CD8-positive, alpha-beta memory T cell (primary cell): ENCODE measurements around the gene GULP1. TPM values are rescaled to one million over a fixed set of nuclear protein-coding genes. Genes with fewer than 3 reads are reported as not detected.

ENCODE experiments used
- CTCF ChIA-PET: fragments of 350-600 bp; sonication (Branson Sonifier 250); formaldehyde crosslinking; loops from one replicate; lab custom pipeline; 2021; ENCODE audit warnings: antibody characterized with exemption; lab: Charles Lee
- POLR2A ChIA-PET: fragments of 350-600 bp; sonication (Branson Sonifier 250); formaldehyde crosslinking; loops from one replicate; lab custom pipeline; 2021; ENCODE audit warnings: antibody characterized with exemption; lab: Charles Lee
- DNase-seq, 5 donors: peaks; one replicate each; pipeline versions ENCODE4 v3.0.0 to v3.0.0-alpha.2; 2020 to 2022; ENCODE audit warnings: mixed read lengths in 1 of 5
- H3K27ac ChIP-seq: one replicate; pipeline ENCODE4 v1.7.0; 2013; ENCODE audit warnings: low read depth, mild to moderate bottlenecking, low read length, moderate library complexity
- H3K27me3 ChIP-seq: 2 replicates; pipeline ENCODE4 v1.7.0; 2013; ENCODE audit warnings: low read length, mild to moderate bottlenecking; ENCODE audit not compliant: insufficient read depth, poor library complexity, severe bottlenecking
- H3K36me3 ChIP-seq: 2 replicates; pipeline ENCODE4 v1.7.0; 2013; ENCODE audit warnings: mild to moderate bottlenecking, low read length, moderate library complexity; ENCODE audit not compliant: insufficient read depth
- H3K4me1 ChIP-seq: 2 replicates; pipeline ENCODE4 v1.7.0; 2013; ENCODE audit warnings: mild to moderate bottlenecking, low read length, moderate library complexity; ENCODE audit not compliant: insufficient read depth
- H3K4me3 ChIP-seq: 2 replicates; pipeline ENCODE4 v1.7.0; 2013; ENCODE audit warnings: mild to moderate bottlenecking, low read length
- H3K9me3 ChIP-seq: 2 replicates; pipeline ENCODE4 v1.7.0; 2013; ENCODE audit warnings: mild to moderate bottlenecking, low read length
- H3K27ac Mint-ChIP-seq, 8 donors: one replicate each; pipeline ENCODE4 v1.8.0; 2020 to 2021; ENCODE audit warnings: mixed read lengths in 8 of 8, mild to moderate bottlenecking in 6 of 8, inconsistent platforms in 3 of 8, moderate library complexity in 3 of 8
- H3K27me3 Mint-ChIP-seq, 2 donors: one replicate each; pipeline ENCODE4 v1.8.0; 2020 to 2021; ENCODE audit warnings: mixed read lengths in 2 of 2, mild to moderate bottlenecking in 1 of 2, moderate library complexity in 1 of 2
- H3K36me3 Mint-ChIP-seq, 3 donors: one replicate each; pipeline ENCODE4 v1.8.0; 2020 to 2021; ENCODE audit warnings: mixed read lengths in 3 of 3, inconsistent platforms in 1 of 3, mild to moderate bottlenecking in 1 of 3
- H3K4me1 Mint-ChIP-seq, 3 donors: one replicate each; pipeline ENCODE4 v1.8.0; 2020 to 2021; ENCODE audit warnings: mixed read lengths in 3 of 3, inconsistent platforms in 1 of 3, mild to moderate bottlenecking in 1 of 3
- H3K4me3 Mint-ChIP-seq, 7 donors: one replicate each; pipeline ENCODE4 v1.8.0; 2020 to 2021; ENCODE audit warnings: mixed read lengths in 7 of 7, mild to moderate bottlenecking in 6 of 7, moderate library complexity in 4 of 7, inconsistent platforms in 2 of 7
- H3K9me3 Mint-ChIP-seq, 5 donors: one replicate each; pipeline ENCODE4 v1.8.0; 2020 to 2022; ENCODE audit warnings: mixed read lengths in 5 of 5, mild to moderate bottlenecking in 3 of 5, moderate library complexity in 2 of 5, inconsistent platforms in 1 of 5
- polyA plus RNA-seq: library from polyadenylated mRNA; unstranded; fragments of 300-500 nt; fragmentation: Illumina TruSeq; gene quantifications from one replicate; pipeline ENCODE4 v1.2.3, GENCODE V29; 2021
- total RNA-seq, 2 experiments: library from RNA; stranded (reverse); gene quantifications; one replicate each; pipeline ENCODE4 v1.2.3, GENCODE V29; 2021

Gene GULP1
- total and polyA plus RNA-seq, 3 experiments from 2014 or later = not detected

DNA sequence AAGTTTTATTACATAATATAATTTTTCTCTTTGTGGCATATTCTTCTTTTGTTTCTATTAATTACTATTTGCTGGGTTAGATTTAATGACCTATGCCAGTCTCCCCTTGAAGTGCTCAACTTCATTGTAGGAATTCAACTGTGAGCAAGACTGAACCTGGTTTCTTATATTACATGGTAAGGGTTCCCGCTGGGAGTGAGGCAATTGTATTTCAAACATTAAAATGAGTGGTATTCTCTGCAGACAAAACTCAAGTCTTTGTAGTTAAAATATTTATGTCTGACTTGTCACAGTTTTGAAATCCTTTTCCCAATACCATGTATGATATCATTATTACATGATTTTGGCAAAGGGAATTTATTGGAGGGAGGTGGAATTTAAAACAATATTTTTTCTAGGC is 278.7 kb downstream of the GULP1 start:
- ChIA-PET CTCF (no interaction called here), POLR2A (no interaction called here)
- H3K4me3 Mint-ChIP-seq = no peak overlapping the region
- DNase-seq = no peak
- no peaks in the 10 kb centered on the region for H3K36me3 Mint-ChIP-seq
- H3K27me3 Mint-ChIP-seq = no peaks in the 10 kb centered on the region
- H3K4me3 ChIP-seq = no peak overlapping the region
- no peaks in the 10 kb centered on the region for H3K4me1 ChIP-seq
- H3K36me3 ChIP-seq = no peaks in the 10 kb centered on the region
- no peaks in the 10 kb centered on the region for H3K9me3 ChIP-seq
- H3K27ac ChIP-seq = no peak overlapping the region
- peaks cover 0 to 14% (median 0%) of the 10 kb centered on the region in 5 donors for H3K9me3 Mint-ChIP-seq
- H3K4me1 Mint-ChIP-seq = no peaks in the 10 kb centered on the region
- no peak overlapping the region for H3K27ac Mint-ChIP-seq
- H3K27me3 ChIP-seq = no peaks in the 10 kb centered on the region

DNA sequence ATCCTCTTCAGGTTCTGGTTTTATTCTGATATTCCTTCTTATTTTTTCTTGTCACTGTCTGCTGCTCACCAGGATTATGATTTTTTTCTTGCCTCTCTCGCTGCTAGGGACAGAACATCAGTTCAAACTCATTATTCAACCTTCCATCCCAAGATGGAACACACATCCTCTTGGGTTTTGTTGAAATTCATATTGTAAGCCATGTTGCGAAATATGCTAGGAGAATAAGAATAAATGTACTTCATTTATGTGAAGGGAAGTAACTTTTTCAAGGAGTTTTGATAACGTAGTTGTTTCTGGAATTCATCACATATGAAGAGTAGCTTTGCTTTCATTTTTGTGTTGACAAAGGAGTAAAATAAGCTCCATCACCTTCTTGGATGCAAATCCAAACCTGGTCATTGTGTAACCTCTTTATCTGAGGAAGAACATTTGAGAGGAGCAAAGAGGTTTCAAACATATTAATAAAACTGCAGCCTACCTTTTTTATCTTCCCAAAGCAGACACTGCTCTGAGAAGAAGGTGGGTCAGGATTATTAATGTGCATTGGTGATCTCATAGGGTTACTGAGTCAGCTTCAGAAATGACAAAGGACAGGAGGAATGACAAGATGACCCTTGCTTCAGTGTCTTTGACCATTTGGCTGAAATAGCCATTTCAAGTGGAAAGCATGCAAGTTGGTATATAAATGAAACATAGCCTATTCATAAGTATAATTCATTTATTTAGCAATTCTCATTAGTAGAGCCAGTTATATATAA is 280.0 kb downstream of the GULP1 start:
- DNase-seq = no peak
- H3K36me3 Mint-ChIP-seq = no peaks in the 10 kb centered on the region
- H3K36me3 ChIP-seq = no peaks in the 10 kb centered on the region
- peaks cover 0 to 10% (median 0%) of the 10 kb centered on the region in 5 donors for H3K9me3 Mint-ChIP-seq
- H3K27me3 ChIP-seq = no peaks in the 10 kb centered on the region
- H3K4me1 ChIP-seq = no peaks in the 10 kb centered on the region
- no peaks in the 10 kb centered on the region for H3K9me3 ChIP-seq
- POLR2A ChIA-PET = no interaction called here
- no peaks in the 10 kb centered on the region for H3K27me3 Mint-ChIP-seq
- no peak overlapping the region for H3K27ac ChIP-seq
- CTCF ChIA-PET = no interaction called here
- no peak overlapping the region for H3K4me3 Mint-ChIP-seq
- H3K27ac Mint-ChIP-seq = no peak overlapping the region
- H3K4me3 ChIP-seq = no peak overlapping the region
- no peaks in the 10 kb centered on the region for H3K4me1 Mint-ChIP-seq

DNA sequence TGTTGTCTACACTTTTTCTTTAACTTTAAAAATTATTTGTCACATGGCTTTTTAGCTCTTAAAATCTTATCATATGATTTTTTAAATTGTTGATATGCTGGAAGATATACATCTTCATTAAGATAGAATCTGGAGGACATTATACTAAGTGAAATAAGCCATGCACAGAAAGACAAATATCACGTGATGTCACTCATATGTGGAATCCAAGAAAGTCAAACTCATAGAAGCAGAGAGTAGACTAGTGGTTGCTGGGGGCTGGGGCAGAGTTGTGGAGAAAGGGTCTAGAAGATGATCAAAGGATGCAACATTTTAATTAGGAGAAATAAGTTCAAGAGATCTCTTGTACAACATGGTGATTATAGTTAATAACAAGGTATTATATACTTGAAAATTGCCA is 280.9 kb downstream of the GULP1 start:
- Mint-ChIP-seq H3K4me1 (no peaks in the 10 kb centered on the region), H3K9me3 (peaks cover 0 to 10% (median 0%) of the 10 kb centered on the region in 5 donors), H3K27ac (no peak overlapping the region), H3K4me3 (no peak overlapping the region), H3K27me3 (no peaks in the 10 kb centered on the region), H3K36me3 (no peaks in the 10 kb centered on the region)
- no peaks in the 10 kb centered on the region for H3K27me3 ChIP-seq
- no peaks in the 10 kb centered on the region for H3K4me1 ChIP-seq
- POLR2A ChIA-PET = no interaction called here
- H3K9me3 ChIP-seq = no peaks in the 10 kb centered on the region
- no peaks in the 10 kb centered on the region for H3K36me3 ChIP-seq
- CTCF ChIA-PET = no interaction called here
- H3K4me3 ChIP-seq = no peak overlapping the region
- no peak overlapping the region for H3K27ac ChIP-seq
- no peak for DNase-seq

DNA sequence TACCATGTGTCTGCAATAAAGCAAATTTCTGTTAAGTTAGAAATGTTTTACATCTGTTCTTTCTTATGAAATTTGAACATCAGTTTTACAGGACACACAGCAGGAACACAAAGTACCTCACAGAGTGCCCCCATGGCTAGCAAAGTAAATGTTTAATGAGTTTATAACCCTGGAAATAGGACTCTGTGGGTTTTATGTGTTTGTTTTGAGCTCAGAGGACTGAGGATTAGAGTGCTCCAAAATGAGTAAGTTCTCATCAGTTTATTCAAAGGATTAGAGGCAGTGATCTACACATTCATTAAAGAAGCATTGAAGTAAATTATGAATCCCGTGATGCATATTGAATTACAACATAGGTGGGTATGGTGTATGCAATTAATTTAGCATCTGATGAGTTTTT is 281.8 kb downstream of the GULP1 start:
- no peak for DNase-seq
- H3K27ac Mint-ChIP-seq = no peak overlapping the region
- no peak overlapping the region for H3K27ac ChIP-seq
- H3K9me3 Mint-ChIP-seq = peaks cover 0 to 6% (median 0%) of the 10 kb centered on the region in 5 donors
- H3K4me1 Mint-ChIP-seq = no peaks in the 10 kb centered on the region
- H3K9me3 ChIP-seq = no peaks in the 10 kb centered on the region
- POLR2A ChIA-PET = no interaction called here
- no peaks in the 10 kb centered on the region for H3K27me3 ChIP-seq
- no peaks in the 10 kb centered on the region for H3K36me3 Mint-ChIP-seq
- no peaks in the 10 kb centered on the region for H3K27me3 Mint-ChIP-seq
- CTCF ChIA-PET = no interaction called here
- H3K4me1 ChIP-seq = no peaks in the 10 kb centered on the region
- H3K4me3 Mint-ChIP-seq = no peak overlapping the region
- no peaks in the 10 kb centered on the region for H3K36me3 ChIP-seq
- H3K4me3 ChIP-seq = no peak overlapping the region

DNA sequence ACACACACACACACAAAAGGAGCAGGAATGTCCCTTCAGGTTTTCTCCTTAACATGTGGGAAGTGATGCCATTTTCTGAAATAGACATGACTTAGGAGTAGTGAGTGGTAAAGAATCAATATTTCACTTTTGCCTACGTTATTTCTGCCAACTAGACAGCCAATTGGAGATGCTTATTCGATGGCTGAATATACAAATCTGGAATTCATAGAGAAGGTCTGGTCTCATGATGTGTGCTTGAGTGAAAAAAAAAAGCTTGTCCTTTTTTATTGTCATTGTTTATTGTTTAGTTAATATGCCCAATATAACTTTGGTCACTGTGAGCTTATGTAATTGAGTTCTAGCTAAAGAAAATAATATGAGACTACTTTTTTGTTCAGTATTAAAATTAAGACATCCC is 284.3 kb downstream of the GULP1 start:
- CTCF ChIA-PET = no interaction called here

DNA sequence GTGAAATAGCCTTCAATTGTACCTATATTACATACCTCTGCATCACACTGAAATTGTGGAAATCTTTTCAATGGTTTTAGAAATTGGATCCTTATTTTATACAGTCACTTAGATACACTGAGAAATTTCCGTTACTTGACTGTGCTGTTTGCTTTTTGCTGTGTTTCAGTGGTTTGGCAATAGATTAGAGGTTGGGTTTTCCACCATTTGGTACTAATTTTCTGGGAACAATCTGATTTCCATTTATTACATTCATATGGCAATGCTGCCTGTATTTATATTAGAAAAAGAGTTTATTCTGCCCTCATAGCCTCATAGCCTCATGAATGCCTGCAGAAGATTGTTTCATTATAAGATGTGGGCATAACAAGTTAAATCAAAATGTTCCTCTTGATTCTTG is 285.0 kb downstream of the GULP1 start:
- Mint-ChIP-seq H3K27ac (no peak overlapping the region), H3K4me3 (no peak overlapping the region), H3K4me1 (no peaks in the 10 kb centered on the region), H3K9me3 (peaks cover 0 to 8% (median 0%) of the 10 kb centered on the region in 5 donors), H3K27me3 (no peaks in the 10 kb centered on the region), H3K36me3 (no peaks in the 10 kb centered on the region)
- POLR2A ChIA-PET = no interaction called here
- CTCF ChIA-PET = no interaction called here
- Histone ChIP-seq H3K4me1 (no peaks in the 10 kb centered on the region), H3K27me3 (no peaks in the 10 kb centered on the region), H3K4me3 (no peak overlapping the region), H3K9me3 (no peaks in the 10 kb centered on the region), H3K36me3 (no peaks in the 10 kb centered on the region), H3K27ac (no peak overlapping the region)
- DNase-seq = no peak

More for the DNA sequence above, 284.3 kb downstream of the GULP1 start:
- Histone ChIP-seq H3K27ac (no peak overlapping the region), H3K9me3 (no peaks in the 10 kb centered on the region), H3K27me3 (no peaks in the 10 kb centered on the region), H3K36me3 (no peaks in the 10 kb centered on the region), H3K4me1 (no peaks in the 10 kb centered on the region), H3K4me3 (no peak overlapping the region)
- Mint-ChIP-seq H3K4me1 (no peaks in the 10 kb centered on the region), H3K4me3 (no peak overlapping the region), H3K27me3 (no peaks in the 10 kb centered on the region), H3K27ac (no peak overlapping the region), H3K36me3 (no peaks in the 10 kb centered on the region), H3K9me3 (peaks cover 0 to 4% (median 0%) of the 10 kb centered on the region in 5 donors)
- POLR2A ChIA-PET = no interaction called here
- DNase-seq = no peak

DNA sequence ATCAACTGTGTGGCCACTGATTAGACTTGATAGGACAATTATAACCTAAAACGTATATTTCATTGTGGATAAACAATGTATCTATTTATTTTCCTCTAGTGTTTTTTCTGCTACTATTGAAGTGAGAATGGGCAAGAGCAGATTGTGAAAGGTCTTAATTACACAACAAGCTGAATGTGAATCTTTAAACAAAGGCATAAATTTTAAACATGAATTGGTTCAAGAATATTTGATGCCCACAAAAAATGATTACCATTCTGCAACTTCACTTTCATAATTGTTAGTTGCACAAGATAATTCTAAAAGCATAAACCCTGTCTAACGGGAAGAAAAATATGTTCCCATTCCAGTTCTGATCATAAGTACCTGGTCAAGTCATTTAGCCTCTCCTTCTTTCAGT is 285.6 kb downstream of the GULP1 start:
- no peaks in the 10 kb centered on the region for H3K36me3 Mint-ChIP-seq
- ChIA-PET CTCF (no interaction called here), POLR2A (no interaction called here)
- H3K4me3 Mint-ChIP-seq = no peak overlapping the region
- H3K27me3 Mint-ChIP-seq = no peaks in the 10 kb centered on the region
- no peak overlapping the region for H3K27ac ChIP-seq
- H3K27ac Mint-ChIP-seq = no peak overlapping the region
- H3K4me1 ChIP-seq = no peaks in the 10 kb centered on the region
- DNase-seq = no peak
- H3K36me3 ChIP-seq = no peaks in the 10 kb centered on the region
- no peaks in the 10 kb centered on the region for H3K4me1 Mint-ChIP-seq
- H3K4me3 ChIP-seq = no peak overlapping the region
- H3K27me3 ChIP-seq = no peaks in the 10 kb centered on the region
- H3K9me3 ChIP-seq = no peaks in the 10 kb centered on the region
- peaks cover 0 to 9% (median 0%) of the 10 kb centered on the region in 5 donors for H3K9me3 Mint-ChIP-seq

DNA sequence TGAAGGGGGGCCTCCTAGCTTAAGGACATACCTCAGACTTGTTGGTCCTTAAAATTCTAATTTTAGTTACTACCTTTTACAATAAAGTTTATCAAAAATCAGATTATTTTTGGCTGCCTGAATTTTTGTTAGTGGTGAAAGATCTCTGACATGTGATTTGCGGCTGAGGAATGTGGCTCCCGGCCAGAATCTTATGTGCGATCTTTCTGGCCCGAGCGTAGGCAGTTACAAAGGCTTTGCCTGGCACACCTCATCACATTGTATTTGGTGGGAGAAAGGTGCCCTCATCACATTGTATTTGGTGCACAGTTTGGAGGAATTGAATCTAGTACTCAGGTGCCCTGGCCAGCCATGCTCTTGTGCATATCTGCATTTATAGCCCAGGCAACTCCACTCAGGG is 289.1 kb downstream of the GULP1 start:
- H3K4me1 Mint-ChIP-seq = no peaks in the 10 kb centered on the region
- Histone ChIP-seq H3K27me3 (no peaks in the 10 kb centered on the region), H3K4me1 (no peaks in the 10 kb centered on the region), H3K4me3 (no peak overlapping the region), H3K36me3 (no peaks in the 10 kb centered on the region), H3K9me3 (no peaks in the 10 kb centered on the region), H3K27ac (no peak overlapping the region)
- H3K27me3 Mint-ChIP-seq = no peaks in the 10 kb centered on the region
- H3K36me3 Mint-ChIP-seq = no peaks in the 10 kb centered on the region
- ChIA-PET CTCF (no interaction called here), POLR2A (no interaction called here)
- H3K4me3 Mint-ChIP-seq = no peak overlapping the region
- no peak overlapping the region for H3K27ac Mint-ChIP-seq
- H3K9me3 Mint-ChIP-seq = peaks cover 0 to 5% (median 1%) of the 10 kb centered on the region in 5 donors
- no peak for DNase-seq
